Activated CD4-positive, CD25-positive, alpha-beta regulatory T cell treated with anti-CD3 and anti-CD28 coated beads, Interleukin-2, amount 50 U/mL, for 16 hours (primary cell): Measurements from ENCODE around the gene DICER1.
"Not testable (repeated sequence)": the region's sequence is repeated elsewhere in the genome, so short reads cannot be mapped to it uniquely, and the experiment has no call there.

ENCODE experiments used
- DNase-seq: peaks from one replicate; pipeline ENCODE4 v3.0.0-alpha.2; 2020; ENCODE audit warnings: low read depth, low spot score

DICER1 gene, protein sequence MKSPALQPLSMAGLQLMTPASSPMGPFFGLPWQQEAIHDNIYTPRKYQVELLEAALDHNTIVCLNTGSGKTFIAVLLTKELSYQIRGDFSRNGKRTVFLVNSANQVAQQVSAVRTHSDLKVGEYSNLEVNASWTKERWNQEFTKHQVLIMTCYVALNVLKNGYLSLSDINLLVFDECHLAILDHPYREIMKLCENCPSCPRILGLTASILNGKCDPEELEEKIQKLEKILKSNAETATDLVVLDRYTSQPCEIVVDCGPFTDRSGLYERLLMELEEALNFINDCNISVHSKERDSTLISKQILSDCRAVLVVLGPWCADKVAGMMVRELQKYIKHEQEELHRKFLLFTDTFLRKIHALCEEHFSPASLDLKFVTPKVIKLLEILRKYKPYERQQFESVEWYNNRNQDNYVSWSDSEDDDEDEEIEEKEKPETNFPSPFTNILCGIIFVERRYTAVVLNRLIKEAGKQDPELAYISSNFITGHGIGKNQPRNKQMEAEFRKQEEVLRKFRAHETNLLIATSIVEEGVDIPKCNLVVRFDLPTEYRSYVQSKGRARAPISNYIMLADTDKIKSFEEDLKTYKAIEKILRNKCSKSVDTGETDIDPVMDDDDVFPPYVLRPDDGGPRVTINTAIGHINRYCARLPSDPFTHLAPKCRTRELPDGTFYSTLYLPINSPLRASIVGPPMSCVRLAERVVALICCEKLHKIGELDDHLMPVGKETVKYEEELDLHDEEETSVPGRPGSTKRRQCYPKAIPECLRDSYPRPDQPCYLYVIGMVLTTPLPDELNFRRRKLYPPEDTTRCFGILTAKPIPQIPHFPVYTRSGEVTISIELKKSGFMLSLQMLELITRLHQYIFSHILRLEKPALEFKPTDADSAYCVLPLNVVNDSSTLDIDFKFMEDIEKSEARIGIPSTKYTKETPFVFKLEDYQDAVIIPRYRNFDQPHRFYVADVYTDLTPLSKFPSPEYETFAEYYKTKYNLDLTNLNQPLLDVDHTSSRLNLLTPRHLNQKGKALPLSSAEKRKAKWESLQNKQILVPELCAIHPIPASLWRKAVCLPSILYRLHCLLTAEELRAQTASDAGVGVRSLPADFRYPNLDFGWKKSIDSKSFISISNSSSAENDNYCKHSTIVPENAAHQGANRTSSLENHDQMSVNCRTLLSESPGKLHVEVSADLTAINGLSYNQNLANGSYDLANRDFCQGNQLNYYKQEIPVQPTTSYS (N-terminal part only)

DNA sequence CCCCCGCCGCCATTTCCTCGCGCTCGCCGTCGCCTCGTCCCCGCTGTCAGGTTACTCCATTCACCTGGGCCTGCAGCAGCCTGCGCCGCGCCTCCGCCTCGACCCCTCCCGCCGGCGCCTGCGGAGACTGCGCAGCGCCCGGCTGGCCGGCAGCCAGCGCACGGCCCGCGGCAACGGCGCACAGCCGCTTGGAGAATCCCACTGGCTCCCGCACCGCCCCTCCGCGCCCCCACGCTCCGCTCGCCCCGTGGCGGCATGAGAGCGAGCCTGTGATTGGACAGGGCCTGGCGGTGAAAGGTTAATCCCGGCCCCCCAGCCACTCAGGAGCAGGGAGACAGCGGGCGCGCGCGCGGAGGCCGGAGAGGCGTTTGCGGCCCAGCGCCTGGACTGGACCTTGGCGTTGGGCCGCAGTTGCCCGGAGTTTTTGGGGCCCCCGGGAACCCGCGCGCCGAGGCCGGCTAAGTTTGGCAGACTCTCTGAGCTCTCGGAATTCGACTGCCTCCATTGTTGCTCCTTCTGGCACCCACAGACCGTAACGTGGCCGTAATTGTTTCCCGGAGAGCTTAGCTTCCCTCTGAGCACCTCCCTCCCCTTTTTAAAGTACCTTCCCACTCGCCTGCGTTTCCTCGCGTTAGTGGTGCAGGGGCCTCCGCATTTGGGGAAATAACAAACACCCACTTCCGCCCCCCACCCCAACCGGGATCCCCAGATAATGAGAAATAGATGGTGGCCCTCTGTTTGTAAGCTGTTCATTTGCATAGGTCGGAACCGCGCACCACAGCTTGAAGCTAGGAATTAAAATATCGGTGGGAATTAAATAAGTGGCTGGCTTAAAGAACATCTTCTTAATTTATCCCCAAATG lies at the start of gene DICER1:
Gene DICER1, minus strand, starts transcription at position 203 of the 863 bp plus-strand sequence. CDS start 24,071 bp downstream, outside the sequence.
- peak; percentile 84 for DNase-seq

DNA sequence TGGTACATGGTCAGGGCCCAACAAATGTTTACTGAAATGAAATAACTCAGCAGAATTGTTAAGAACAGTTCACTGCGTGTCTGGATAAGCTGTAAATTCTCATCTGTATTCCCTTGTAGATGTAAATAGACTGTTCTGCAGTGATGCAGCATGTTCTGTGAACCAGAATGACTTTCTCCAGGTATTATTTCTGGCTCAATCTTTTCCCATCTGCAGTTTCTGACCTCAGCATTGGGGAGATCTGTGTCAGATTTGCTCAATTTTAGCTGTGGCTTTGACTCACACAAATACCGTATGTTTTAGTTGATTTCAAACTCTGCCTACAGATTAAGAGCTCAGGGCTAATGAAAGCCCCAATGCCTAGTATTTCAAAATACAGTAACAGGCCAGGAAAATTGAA lies 49.2 kb upstream of the DICER1 start:
- no peak for DNase-seq

DNA sequence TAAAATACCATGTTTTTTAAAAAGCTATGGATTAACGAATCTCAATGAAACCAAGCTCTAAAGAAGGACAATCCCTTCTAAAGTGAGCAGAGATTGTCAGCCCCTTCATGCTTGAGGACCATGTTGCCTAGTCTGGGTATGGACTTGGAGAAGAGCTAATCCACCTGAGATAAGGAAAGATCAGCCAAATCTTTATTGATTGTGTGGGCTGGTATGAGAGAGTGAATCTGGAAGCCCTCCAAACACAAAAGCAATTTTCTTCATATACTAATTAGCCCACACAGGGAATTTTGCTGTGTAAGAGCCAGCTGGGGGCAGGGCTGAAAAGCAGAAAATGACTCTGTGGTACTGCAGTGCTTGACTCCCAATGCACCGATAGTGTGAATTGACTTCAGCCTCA lies 47.4 kb upstream of the DICER1 start:
- no peak for DNase-seq

DNA sequence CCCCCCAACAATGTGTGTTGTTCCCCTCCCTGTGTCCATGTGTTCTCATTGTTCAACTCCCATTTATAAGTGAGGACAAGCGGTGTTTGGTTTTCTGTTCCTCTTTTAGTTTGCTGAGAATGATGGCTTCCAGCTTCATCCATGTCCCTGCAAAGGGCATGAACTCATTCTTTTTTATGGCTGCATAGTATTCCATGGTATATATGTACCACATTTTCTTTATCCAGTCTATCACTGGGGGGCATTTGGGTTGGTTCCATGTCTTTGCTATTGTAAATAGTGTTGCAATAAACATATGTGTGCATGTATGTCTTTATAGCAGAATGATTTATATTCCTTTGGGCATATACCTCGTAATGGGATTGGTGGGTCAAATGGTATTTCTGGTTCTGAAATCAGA lies 44.4 kb upstream of the DICER1 start:
- DNase-seq, result not testable (repeated sequence)

DNA sequence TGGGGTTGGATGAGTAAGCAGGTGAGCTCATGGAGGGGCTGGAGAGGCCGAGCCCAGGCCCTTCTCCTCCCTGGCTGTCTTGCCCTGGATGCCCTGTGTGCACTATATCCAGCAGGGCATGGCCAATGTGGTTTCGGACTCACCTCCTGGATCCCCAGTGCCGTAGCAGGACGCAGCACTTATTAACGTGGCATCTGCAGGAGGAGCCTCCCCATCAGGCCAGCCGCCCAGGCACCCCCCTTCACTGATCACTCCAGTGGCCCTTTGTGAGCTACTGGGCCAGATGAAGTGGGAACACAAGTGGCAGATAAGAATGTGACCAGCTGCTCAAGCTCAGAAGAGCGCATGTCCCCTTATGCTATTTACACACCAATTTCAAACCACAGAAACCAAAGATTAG lies 43.1 kb upstream of the DICER1 start:
- no peak for DNase-seq

DNA sequence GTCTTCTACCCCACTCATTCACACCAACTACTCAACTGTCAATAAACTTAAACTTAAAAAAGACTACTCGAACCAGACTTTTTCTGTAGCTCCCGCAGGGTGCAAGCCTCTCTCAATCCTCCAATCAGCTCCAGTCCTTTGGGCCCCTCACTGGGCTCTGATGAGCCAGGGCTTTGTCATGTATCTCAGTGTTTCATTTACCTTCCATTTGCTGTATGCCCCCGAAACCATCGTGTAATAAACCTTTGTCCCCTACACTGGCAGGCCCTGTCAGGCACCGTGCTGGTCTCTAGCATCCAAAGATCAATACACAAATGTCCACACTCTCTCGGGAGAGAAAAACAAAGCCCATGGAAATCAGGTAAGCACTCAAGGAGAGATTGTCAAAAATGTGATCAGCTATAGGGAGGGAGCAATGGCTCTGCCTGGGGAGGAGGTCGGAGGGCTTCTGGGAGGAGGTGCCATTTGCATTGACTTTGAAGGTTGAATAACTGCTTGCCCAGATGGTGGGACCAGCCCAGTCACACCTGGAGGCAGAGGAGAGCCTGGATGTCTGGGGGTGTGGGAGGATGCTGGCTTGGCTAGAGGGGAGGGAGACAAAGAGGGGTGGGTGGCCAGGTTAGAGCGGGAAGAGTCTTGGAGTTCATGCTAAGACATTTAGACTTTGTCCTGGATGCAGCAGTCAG lies 42.1 kb upstream of the DICER1 start:
- no peak for DNase-seq

DNA sequence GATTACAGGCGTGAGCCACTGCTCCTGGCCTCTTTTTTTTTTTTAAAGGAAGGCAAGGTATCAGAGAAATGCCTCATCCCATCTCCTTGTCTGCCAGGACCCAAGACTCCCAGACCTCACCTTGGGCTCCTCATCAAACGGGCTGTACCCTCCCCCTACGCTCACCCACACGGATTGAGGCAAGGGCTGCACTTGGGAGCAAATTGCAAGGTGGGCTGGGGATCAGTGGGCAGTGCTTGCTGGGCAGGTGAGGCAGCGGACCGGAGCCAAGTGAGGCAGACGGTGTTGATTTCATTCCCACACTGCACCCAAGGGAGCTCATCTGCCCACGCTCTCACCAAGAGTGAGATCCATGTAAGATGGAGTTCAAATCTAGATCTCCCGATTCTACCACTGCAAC lies 41.0 kb upstream of the DICER1 start:
- DNase-seq, result no peak

DNA sequence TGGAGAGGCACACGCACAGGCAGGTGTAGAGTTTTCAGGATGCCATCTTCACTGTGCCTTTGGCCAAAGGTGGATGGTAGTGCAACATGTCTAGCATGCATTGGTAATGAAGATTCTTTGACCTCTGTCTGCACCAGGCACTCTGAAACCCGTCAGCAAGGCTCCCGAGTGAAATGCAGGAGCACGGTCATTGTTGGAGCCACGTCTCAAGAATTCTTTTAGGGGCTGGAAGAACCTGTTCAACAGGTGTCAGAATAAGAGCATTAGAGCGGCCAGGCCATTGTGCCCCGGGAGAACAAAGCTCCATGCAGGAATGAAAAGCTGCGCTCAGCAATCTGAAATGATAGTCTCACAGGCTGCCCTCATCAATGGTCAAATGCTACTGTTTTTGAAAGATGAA lies 40.2 kb upstream of the DICER1 start:
- DNase-seq, result no peak

DNA sequence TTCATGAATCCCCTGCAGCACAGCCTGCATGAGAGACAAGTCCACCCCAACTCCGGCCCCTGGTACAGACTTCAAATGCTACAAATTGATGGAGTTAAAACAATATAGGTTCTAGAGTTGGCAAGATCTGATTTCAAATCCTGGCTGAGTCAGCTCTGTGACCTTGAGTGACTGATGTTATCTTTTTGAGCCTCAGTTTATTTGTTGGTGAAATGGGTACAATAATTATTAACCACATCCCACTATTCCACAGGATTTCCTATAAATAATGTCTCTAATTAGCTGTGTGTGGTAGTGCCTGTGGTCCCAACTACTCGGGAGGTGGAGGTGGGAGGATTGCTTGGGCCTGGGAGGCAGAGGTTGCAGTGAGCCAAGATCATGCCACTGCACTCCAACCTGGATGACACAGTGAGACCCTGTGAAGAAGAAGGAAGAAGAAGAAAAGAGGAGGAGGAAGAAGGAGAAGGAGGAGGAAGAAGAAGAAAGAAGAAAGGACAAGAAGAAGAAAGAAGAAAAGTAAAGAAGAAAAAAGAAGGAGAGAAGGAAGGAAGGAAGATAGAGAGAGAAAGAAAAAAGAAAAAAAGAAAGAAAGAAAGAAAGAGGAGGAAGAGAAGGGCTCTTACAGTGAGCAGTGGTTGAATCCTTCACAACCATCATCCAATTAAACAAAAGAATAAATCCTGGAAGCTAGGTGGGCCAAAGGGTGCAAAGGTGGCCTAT lies 39.7 kb upstream of the DICER1 start:
- DNase-seq, result no peak

DNA sequence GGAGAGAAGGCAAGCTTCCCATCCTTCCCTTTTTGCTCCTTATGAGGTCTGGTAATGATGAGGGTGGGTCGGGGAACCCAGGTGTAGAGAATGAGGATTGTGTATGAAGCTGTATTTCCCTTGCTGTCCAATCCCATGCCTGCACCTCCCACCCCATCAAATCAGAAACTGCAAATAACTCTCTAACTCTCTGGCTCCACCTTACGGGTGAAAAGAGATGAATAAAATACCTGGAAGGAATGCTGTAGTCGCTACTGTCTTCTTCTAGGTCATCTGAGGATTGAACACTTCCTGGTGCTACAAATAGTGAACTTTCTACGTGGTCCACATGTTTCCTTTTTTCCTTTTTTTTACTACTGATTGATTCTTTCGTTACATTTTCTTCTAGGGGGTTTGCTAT lies 38.9 kb upstream of the DICER1 start:
- no peak for DNase-seq

DNA sequence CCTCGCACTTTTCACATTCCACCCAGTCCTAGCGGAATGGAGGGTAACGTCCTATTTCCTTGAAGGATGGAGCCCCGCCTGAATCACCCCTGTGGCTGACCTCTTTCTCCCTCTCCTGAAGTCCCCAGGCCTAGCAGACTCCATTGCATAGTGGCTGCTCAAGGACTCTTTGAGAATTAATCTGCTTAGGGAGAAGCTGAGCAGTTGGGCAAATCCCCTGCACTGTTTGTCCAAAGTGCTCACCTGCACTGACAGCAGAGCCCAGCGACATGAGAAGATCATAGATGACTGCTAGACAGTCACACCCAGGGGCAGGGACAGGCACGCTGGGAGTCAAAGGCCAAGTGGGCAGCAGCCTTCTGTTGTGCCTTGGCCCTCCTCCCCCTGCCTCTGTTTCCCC lies 37.7 kb upstream of the DICER1 start:
- no peak for DNase-seq

DNA sequence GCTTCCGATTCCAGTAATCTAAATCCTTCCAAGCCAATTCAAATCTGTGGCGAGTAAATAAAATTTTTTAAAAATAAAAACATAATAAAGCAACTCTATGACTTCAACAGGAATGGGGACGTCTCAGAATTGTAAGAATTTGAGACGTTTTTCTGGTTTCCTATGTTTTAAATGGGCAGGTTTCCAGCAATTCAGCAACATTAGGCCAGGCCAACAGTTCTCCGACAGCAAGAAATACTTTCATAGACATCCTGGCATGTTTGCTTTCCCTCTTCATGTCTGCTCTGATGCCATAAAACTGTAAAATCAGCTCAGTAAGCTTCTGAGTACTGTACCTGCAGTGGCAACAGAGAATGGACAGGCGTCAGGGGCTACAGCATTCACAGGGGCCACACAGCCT lies 35.8 kb upstream of the DICER1 start:
- no peak for DNase-seq

DNA sequence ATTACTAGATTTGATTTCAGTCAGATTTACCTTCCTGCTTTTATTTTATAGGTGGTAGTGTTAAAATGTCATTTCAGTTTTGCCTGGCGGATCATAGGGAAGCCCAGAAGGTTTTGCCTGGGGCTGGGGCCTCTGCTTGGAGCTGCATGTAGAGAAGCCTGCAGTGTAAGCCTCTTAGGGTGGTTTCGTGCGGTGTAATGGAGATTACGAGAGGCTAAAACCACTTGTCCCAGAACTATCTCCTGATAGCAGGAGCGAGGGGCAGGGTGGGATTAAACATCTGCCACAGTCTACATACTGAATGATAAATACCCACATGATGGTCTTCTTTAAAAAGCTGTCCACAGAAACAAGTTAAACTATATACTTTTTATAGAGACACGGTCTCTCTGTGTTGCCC lies 35.0 kb upstream of the DICER1 start:
- DNase-seq, result no peak

DNA sequence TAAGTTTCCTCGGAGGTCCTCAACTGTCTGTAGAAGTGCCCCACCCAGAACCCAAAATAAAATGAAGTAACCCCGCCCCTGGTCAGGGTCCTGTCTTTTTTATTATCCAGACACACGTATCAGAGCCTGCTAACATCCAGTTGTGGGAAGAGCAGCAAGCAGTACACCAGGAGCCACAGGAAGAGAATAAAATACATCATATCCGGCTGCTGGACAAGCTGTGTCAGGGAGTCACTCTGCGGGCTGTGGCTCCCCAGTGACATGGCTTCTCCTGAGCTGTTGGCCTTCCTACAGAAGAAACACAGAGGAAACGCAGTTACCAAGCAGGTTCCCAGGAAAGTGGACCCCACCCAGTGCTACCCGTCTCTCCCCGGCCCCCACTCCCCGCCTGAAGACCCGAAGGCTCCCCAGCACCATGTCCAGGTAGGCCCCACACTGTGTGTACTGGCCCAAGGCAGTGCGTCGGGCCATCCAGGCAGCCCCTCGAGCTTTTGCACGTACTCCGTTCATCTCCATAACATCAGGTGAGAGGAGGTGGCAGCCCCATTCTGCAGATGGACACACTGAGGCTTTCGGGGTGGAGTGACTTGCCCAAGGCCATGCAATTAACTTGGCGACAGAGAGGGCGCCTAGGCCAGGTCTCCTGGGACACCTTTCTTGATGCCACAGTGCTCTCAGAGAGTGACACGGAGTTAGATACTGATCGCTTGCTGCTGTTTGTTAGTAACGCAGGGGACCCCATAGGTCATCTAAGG lies 34.3 kb upstream of the DICER1 start:
- no peak for DNase-seq

DNA sequence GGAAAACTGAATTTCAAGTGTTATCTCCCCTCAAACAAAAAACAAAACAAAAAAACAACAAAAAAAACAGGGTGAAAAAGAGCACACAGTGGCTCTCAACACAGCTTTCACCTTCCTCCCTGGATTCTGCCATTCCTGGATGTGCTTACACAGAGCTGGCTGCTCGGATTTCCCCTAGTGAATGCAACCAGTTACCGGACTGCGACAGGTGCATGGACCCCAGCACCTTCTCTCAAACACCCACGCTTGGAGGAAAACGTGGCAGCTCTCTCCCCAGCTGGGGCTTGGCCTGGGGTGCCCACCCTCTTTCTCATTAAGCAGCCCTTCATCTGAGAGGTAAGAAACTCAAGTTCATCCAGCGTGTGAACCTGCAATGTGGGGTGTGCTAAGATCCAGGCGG lies 33.5 kb upstream of the DICER1 start:
- no peak for DNase-seq

DNA sequence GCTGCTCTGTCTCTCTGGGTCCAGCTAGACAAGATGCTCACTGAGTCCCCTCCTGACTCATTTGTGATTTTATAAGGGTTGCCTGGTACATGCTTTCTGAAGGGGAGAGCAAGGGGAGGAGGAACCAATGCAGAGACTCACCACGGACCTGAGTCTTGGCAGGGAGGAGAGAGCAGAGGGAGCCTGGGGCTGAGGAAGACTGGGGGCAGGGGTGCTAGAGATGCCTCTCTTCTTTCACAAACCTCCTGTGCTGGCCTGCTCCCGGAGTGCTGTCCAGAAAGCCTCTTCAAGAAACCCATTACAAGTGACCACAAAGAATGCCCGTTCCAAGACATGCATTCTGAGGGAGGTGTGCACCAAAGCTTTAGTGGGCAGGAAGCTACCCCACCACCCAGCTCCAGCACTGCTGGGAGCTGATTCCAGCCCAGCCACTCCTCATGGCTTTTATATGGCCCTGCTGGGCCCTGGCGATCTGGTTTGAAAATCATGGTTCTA lies 33.1 kb upstream of the DICER1 start:
- no peak for DNase-seq

DNA sequence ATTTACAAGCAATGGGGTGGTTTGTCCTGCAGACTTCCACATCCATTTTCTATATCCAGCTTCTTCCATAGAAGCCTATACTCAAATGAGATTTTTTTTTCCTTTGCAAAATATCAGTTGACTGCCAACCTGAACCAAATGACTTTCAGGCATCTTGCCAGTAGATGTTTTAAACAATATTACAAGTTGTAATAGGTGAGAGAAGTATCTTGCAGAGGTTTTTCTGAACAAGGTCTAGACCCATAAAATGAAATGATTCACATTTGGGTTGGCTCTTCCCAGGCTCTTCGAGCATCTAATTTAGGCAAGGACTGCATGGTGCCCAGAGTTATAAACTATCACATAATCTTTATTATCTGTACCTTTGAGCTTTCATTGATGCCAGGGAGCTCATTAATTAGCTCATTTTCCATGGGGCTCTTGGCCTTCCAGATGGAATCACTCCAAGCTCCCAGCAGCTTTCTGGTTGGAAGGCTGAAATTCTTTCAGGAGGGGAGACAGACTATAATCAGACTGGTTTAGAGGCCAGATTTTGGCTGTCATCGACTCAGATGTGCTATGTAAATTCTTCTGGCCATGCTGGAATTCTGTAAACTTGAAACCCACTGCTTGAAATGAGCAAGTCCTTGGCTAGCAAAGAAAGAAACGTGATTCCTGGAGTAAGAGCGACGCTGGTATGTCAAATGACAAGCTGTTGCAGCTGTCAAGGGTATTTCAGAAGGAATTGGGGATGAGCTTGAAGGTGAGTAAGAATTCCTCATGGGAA lies 32.2 kb upstream of the DICER1 start:
- no peak for DNase-seq

DNA sequence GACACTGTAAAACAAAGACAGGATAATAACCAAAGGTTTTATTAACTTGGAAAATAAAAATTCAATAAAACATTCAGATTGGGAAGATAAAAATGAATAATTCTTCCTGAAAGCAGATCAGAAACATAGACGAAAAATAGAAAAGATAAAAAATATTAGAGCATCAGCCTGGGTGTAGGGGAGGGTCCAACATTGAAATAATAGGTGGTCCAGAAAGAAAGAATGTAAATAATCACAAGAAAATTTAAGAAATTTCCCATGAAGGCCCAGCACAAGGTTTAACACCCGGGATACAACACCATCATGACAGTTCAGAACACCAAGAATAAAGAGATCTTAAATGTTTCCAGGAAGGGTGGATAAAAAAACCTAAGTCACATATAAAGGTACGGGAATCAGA lies 31.1 kb upstream of the DICER1 start:
- DNase-seq, result no peak
